Neural cell (in vitro differentiated cells): Measurements from ENCODE around the gene BNIP2. TPM values are rescaled to one million over a fixed set of nuclear protein-coding genes. Genes with fewer than 3 reads are reported as not detected.

Experiments
- H2AFZ ChIP-seq: fragments of 200-600, 300-800 bp; sonication (generic), shearing (Covaris generic); 2 replicates; pipeline ENCODE4 v1.6.0; 2014; ENCODE audit warnings: low read depth, mild to moderate bottlenecking, antibody characterized with exemption, low read length, moderate library complexity
- H3F3A ChIP-seq: fragments of 200-600 bp; shearing (Covaris generic); 2 replicates; pipeline ENCODE4 v1.6.1; 2016; ENCODE audit warnings: mild to moderate bottlenecking, moderate library complexity, mixed read lengths, antibody characterized with exemption, low read length; ENCODE audit not compliant: insufficient read depth, poor library complexity, severe bottlenecking
- H3K27ac ChIP-seq: fragments of 200-600, 300-800 bp; sonication (generic), shearing (Covaris generic); 2 replicates; pipeline ENCODE4 v1.5.1; 2014; ENCODE audit warnings: mild to moderate bottlenecking, low read length, moderate library complexity
- H3K27me3 ChIP-seq: fragments of 300-800, 200-600 bp; sonication (generic), shearing (Covaris generic); 2 replicates; pipeline ENCODE4 v1.6.0; 2014; ENCODE audit warnings: mild to moderate bottlenecking, low read depth, low read length, moderate library complexity; ENCODE audit not compliant: insufficient read depth
- H3K36me3 ChIP-seq: fragments of 300-800, 200-600 bp; sonication (generic), shearing (Covaris generic); 2 replicates; pipeline ENCODE4 v1.5.1; 2014; ENCODE audit warnings: mild to moderate bottlenecking, antibody characterized with exemption, low read length, moderate library complexity; ENCODE audit not compliant: insufficient read depth
- H3K4me2 ChIP-seq: fragments of 300-800, 200-600 bp; sonication (generic), shearing (Covaris generic); 2 replicates; pipeline ENCODE4 v1.6.0; 2014; ENCODE audit warnings: mild to moderate bottlenecking, low read length
- H3K4me3 ChIP-seq: fragments of 300-800, 200-600 bp; sonication (generic), shearing (Covaris generic); 2 replicates; pipeline ENCODE4 v1.5.1; 2014; ENCODE audit warnings: mild to moderate bottlenecking, low read length, moderate library complexity
- H3K79me2 ChIP-seq: fragments of 200-600 bp; shearing (Covaris generic); replicated peaks from 2 replicates; pipeline ENCODE4 v1.6.0; 2014; ENCODE audit warnings: mild to moderate bottlenecking, low read length, moderate library complexity; ENCODE audit not compliant: insufficient read depth
- H3K9ac ChIP-seq: fragments of 300-800, 200-600 bp; sonication (generic), shearing (Covaris generic); 2 replicates; pipeline ENCODE4 v1.6.1; 2016; ENCODE audit warnings: mild to moderate bottlenecking, low read length, mixed read lengths
- H3K9me2 ChIP-seq: fragments of 200-600 bp; shearing (Covaris generic); 2 replicates; pipeline ENCODE4 v1.6.1; 2016; ENCODE audit warnings: mild to moderate bottlenecking, low read length, mixed read lengths; ENCODE audit not compliant: insufficient read depth
- H3K9me3 ChIP-seq: fragments of 200-600, 300-800 bp; sonication (generic), shearing (Covaris generic); 2 replicates; pipeline ENCODE4 v1.6.1; 2016; ENCODE audit warnings: mild to moderate bottlenecking, mixed run types, low read length, moderate library complexity, mixed read lengths
- H4K20me1 ChIP-seq: fragments of 200-600 bp; shearing (Covaris generic); 2 replicates; pipeline ENCODE4 v1.6.1; 2016; ENCODE audit warnings: mild to moderate bottlenecking, mixed run types; ENCODE audit not compliant: insufficient read depth
- EP300 ChIP-seq: fragments of 450-650 bp; conservative IDR thresholded peaks from 2 replicates; pipeline ENCODE4 v1.6.1; 2014; ENCODE audit warnings: antibody characterized with exemption, mild to moderate bottlenecking, moderate library complexity; ENCODE audit not compliant: poor library complexity, severe bottlenecking
- EZH2 ChIP-seq: fragments of 200-600, 300-800 bp; shearing (Covaris generic), sonication (generic); IDR thresholded peaks from 2 replicates; pipeline ENCODE4 v1.6.1; 2014; ENCODE audit warnings: antibody characterized with exemption, low read length, borderline replicate concordance, mild to moderate bottlenecking; ENCODE audit not compliant: insufficient read depth, poor library complexity, severe bottlenecking
- MXI1 ChIP-seq: fragments of 450-650 bp; conservative IDR thresholded peaks from 2 replicates; pipeline ENCODE4 v1.6.1; 2014; ENCODE audit warnings: antibody characterized with exemption, mild to moderate bottlenecking; ENCODE audit not compliant: poor library complexity, severe bottlenecking
- POLR2AphosphoS5 ChIP-seq: IDR thresholded peaks from 2 replicates; pipeline ENCODE4 v1.6.1; 2012
- RAD21 ChIP-seq: fragments of 450-650 bp; conservative IDR thresholded peaks from 2 replicates; pipeline ENCODE4 v1.6.1; 2014; ENCODE audit warnings: antibody characterized with exemption, mild to moderate bottlenecking, moderate library complexity
- SMC3 ChIP-seq: fragments of 450-650 bp; conservative IDR thresholded peaks from 2 replicates; pipeline ENCODE4 v1.6.1; 2014; ENCODE audit warnings: antibody characterized with exemption, mild to moderate bottlenecking, moderate library complexity; ENCODE audit not compliant: poor library complexity
- TAF1 ChIP-seq: IDR thresholded peaks from 2 replicates; pipeline ENCODE4 v1.6.1; 2012; ENCODE audit warnings: low read depth
- polyA plus RNA-seq: library from polyadenylated mRNA; depleted of rRNA; stranded (reverse); fragments of >200 nt; gene quantifications from 2 replicates; pipeline ENCODE4 v1.2.3, GENCODE V29; 2014
- TF ChIP-seq, protein P1 (sequence below): IDR thresholded peaks from 2 replicates; pipeline ENCODE4 v1.6.1; 2012; ENCODE audit warnings: borderline replicate concordance
- TF ChIP-seq, protein P2 (sequence below): fragments of 450-650 bp; IDR thresholded peaks from 2 replicates; pipeline ENCODE4 v1.5.1; 2014; ENCODE audit warnings: antibody characterized with exemption, mild to moderate bottlenecking, moderate library complexity; ENCODE audit not compliant: poor library complexity, severe bottlenecking

BNIP2 gene
- polyA plus RNA-seq, 1 donor from 2014 or later: 142 TPM

DNA sequence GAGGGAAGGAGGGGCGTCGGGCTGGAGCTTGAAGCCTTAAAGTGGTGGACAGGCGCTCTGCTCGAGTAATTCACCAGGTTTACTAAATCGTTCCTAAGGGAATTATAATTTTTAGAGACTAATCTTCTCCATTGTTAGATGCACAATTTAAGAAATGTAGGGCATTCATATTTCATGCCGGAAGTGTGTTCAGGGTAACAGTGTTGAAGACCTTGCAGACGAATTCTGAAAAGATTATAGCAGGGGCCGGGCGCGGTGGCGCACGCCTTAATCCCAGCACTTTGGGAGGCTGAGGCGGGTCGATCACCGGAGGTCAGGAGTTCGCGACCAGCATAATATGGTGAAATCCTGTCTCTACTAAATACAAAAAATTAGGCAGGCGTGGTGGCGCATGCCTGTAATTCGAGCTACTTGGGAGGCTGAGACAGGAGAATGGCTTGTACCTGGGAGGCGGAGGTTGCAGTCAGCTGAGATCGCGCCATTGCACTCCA lies 31.4 kb downstream of the BNIP2 start:
- Histone ChIP-seq H2AFZ (peak overlapping the region; percentile 21), H3F3A (no peaks in the 10 kb centered on the region), H4K20me1 (no peaks in the 10 kb centered on the region), H3K4me2 (peak overlapping the region; percentile 33), H3K9ac (peak overlapping the region; percentile 83), H3K27me3 (no peaks in the 10 kb centered on the region), H3K27ac (peak overlapping the region; percentile 35), H3K9me3 (no peaks in the 10 kb centered on the region), H3K9me2 (no peaks in the 10 kb centered on the region), H3K36me3 (peaks cover 5% of the 10 kb centered on the region), H3K4me3 (peak overlapping the region; percentile 92), H3K79me2 (peaks cover 37% of the 10 kb centered on the region)
- TF ChIP-seq RAD21 (no peak), TAF1 (no peak)
- TF ChIP-seq, protein P1, sequence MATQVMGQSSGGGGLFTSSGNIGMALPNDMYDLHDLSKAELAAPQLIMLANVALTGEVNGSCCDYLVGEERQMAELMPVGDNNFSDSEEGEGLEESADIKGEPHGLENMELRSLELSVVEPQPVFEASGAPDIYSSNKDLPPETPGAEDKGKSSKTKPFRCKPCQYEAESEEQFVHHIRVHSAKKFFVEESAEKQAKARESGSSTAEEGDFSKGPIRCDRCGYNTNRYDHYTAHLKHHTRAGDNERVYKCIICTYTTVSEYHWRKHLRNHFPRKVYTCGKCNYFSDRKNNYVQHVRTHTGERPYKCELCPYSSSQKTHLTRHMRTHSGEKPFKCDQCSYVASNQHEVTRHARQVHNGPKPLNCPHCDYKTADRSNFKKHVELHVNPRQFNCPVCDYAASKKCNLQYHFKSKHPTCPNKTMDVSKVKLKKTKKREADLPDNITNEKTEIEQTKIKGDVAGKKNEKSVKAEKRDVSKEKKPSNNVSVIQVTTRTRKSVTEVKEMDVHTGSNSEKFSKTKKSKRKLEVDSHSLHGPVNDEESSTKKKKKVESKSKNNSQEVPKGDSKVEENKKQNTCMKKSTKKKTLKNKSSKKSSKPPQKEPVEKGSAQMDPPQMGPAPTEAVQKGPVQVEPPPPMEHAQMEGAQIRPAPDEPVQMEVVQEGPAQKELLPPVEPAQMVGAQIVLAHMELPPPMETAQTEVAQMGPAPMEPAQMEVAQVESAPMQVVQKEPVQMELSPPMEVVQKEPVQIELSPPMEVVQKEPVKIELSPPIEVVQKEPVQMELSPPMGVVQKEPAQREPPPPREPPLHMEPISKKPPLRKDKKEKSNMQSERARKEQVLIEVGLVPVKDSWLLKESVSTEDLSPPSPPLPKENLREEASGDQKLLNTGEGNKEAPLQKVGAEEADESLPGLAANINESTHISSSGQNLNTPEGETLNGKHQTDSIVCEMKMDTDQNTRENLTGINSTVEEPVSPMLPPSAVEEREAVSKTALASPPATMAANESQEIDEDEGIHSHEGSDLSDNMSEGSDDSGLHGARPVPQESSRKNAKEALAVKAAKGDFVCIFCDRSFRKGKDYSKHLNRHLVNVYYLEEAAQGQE: peak; percentile 1

DNA sequence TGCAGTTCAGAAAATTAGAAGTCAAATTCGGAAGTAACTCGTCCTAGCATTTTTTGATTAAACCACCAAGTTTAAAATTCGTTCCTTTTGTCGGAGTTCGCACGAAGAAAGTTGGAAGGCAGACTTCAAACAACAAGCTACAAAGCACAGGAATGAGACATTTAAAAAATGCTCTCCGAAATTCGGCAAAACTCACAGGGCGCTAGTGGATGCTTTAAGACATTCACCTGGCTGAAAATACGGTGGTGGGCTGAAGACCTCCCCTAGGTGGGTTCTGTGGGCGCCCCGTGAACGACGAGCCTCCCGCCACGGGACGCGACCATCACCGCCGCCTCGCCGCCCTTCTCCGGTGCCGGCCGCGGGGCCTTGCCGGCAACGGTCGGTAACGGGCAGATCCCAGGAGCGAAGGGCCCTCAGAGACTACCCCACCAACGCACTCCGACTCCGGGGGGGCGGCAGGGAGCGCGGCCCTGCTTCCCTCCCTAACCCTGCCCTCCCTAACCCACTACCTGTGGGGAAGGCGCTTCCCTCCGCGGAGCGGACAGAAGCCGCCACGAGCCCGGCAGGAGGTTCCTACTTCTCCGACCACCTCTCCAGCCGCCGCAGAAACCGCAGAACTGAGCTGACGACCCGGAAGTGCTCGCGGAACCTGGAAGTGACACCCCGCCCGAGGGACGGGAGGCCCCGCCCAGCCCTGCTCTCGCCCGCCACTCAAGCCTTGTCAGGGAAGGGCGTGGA lies 32.1 kb downstream of the BNIP2 start, which contains the start of gene GTF2A2:
GTF2A2 (minus strand) TSS at position 619 of the 738 bp plus-strand sequence. CDS start 5,238 bp downstream, outside the sequence.
- Histone ChIP-seq H3K79me2 (peaks cover 37% of the 10 kb centered on the region), H4K20me1 (no peaks in the 10 kb centered on the region), H3K4me2 (peak within 1 kb of the TSS; percentile 81), H3K9me2 (no peaks in the 10 kb centered on the region), H3K27ac (peak within 1 kb of the TSS; percentile 67), H3K9ac (peak within 1 kb of the TSS; percentile 83), H3F3A (no peaks in the 10 kb centered on the region), H3K9me3 (no peaks in the 10 kb centered on the region), H3K36me3 (peaks cover 5% of the 10 kb centered on the region), H2AFZ (peak within 1 kb of the TSS; percentile 47), H3K4me3 (peak within 1 kb of the TSS; percentile 92), H3K27me3 (no peaks in the 10 kb centered on the region)
- TF ChIP-seq EZH2: no peak
- TF ChIP-seq RAD21: peak; percentile 27
- TF ChIP-seq EP300: peak; percentile 55
- peak; percentile 73 for TF ChIP-seq MXI1
- TF ChIP-seq, protein P1: peak; percentile 80
- peak; percentile 97 for TF ChIP-seq POLR2AphosphoS5
- TF ChIP-seq TAF1: peak; percentile 82
- peak; percentile 29 for TF ChIP-seq SMC3
- TF ChIP-seq, protein P2, sequence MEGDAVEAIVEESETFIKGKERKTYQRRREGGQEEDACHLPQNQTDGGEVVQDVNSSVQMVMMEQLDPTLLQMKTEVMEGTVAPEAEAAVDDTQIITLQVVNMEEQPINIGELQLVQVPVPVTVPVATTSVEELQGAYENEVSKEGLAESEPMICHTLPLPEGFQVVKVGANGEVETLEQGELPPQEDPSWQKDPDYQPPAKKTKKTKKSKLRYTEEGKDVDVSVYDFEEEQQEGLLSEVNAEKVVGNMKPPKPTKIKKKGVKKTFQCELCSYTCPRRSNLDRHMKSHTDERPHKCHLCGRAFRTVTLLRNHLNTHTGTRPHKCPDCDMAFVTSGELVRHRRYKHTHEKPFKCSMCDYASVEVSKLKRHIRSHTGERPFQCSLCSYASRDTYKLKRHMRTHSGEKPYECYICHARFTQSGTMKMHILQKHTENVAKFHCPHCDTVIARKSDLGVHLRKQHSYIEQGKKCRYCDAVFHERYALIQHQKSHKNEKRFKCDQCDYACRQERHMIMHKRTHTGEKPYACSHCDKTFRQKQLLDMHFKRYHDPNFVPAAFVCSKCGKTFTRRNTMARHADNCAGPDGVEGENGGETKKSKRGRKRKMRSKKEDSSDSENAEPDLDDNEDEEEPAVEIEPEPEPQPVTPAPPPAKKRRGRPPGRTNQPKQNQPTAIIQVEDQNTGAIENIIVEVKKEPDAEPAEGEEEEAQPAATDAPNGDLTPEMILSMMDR: no peak
